Measurements from ENCODE around the gene STARD7.
"Not testable (repeated sequence)": the region's sequence is repeated elsewhere in the genome, so short reads cannot be mapped to it uniquely, and the experiment has no call there.

STARD7 gene

GRCh38 chr2:96174251-96175144, 34.1 kb downstream of the STARD7 start:
- DNase-seq = peak; percentile 82
- in situ Hi-C loops (cut with MboI; ENCODE audit: low pct_unique_long_range_greater_than_20kb, low sequenced_read_pairs) = no loop called here

- no peak for DNase-seq
- in situ Hi-C loops (cut with MboI; ENCODE audit: low pct_unique_long_range_greater_than_20kb, low sequenced_read_pairs) = no loop called here
These were observed 36.8 kb downstream of the STARD7 start for GRCh38 chr2:96171831-96172230.

GRCh38 chr2:96170626-96171025, 38.0 kb downstream of the STARD7 start:
- no peak for DNase-seq
- in situ Hi-C loops (cut with MboI; ENCODE audit: low pct_unique_long_range_greater_than_20kb, low sequenced_read_pairs) = no loop called here

DNA sequence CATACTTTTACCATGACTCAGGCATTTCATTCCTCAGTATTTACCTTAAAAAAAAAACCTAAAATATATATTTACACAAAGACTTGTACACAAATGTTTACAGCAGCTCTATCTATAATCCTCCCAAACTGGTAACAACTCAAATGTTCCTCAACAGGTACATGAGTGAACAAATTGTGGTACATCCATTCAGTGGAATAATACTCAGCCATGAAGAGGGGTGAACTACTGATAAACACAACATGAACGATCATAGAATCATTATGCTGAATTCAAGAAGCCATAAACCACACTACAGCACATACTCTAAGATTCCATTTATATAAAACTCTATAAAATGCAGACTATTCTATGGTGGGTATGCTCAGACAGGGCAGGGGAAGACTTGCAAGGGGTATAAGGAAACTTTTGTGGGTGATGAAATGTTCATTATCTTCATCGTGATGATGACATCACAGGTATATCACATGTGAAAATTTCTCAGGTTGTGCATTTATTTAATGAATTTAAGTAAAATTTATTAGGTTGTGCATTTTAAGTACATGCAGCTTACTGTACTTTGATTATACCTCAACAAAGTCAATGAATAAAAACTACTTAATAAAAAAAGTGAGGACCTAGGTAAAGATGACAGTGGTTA, 38.6 kb downstream of the STARD7 start:
- DNase-seq = no peak
- in situ Hi-C loops (cut with MboI; ENCODE audit: low pct_unique_long_range_greater_than_20kb, low sequenced_read_pairs) = no loop called here

- no peak for DNase-seq
- in situ Hi-C loops (cut with MboI; ENCODE audit: low pct_unique_long_range_greater_than_20kb, low sequenced_read_pairs) = no loop called here
These were observed 41.1 kb downstream of the STARD7 start for GRCh38 chr2:96167407-96168013.

DNA sequence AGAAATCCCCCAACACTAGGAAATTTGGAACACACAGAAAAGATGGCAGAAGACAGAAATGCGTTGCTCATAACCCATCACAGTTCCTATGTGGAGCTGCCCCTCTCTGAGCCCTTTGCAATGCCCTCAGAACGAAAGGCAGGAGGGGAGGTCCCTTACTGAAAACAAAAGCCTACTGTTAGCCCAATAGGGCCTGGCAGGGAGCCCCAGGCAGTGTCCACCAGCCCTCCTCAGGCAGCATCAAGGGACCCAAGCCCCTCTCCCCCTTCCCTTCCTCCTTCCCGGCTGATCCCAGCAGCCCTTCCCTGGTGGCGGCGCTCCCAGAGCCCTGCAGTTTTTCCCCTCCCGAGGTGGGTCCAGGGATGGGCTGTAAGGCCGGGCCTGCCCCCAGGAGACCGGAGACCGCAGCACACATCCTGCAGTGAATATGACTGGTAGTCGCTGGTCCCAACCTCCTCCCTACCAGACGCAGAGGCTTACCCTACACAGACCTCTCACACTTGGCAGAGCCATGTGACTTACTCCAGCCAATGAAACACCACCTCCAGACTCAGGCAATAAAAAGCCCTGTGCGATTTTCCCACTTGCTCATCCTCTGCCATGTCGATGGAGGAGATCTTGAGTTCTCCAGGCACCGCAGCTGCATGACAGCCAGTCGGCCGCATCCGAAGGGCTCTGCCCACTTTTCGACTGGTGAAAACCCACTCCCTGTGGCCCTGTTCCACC, 44.0 kb downstream of the STARD7 start:
- DNase-seq = no peak
- in situ Hi-C loops (cut with MboI; ENCODE audit: low pct_unique_long_range_greater_than_20kb, low sequenced_read_pairs) = no loop called here

GRCh38 chr2:96163768-96164429, 44.7 kb downstream of the STARD7 start:
- in situ Hi-C loops (cut with MboI; ENCODE audit: low pct_unique_long_range_greater_than_20kb, low sequenced_read_pairs) = no loop called here
- DNase-seq = no peak

DNA sequence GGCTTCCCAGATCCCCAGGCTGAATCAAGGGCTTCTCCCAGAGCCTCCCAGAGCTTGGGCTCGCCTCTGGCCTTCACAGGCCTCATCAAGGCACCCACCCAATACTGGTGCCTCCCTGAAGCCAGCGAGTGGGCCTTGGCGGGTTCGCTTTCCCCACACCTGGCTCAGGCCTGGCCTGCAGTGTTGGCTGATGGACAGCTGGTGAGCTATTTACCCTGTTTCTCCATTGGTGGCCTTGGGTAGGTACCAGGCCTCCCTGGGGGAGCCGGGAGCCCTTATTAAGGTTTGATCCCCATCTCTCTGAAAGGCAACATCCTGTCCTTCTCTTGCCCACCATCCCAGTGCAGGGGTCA, 45.2 kb downstream of the STARD7 start:
- no peak for DNase-seq
- in situ Hi-C loops (cut with MboI; ENCODE audit: low pct_unique_long_range_greater_than_20kb, low sequenced_read_pairs) = no loop called here

DNA sequence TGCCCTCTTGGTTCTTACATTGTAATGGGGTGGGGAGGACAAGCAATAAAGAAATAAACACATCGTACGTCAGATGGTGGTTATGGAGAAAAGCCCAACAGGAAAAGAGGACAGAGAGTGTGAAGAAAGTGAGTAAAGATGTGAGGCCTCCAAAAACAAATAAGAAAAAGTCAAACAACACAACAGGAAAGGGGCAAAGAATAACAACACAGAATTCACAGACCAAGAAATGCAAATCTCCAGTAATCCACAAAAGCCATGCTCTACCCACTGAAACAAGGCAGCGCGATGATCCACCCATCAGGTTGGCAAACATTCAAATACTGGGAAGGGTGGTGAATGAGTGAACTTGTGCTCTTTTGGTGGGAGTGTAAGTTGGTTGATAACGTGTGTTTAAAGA, 46.7 kb downstream of the STARD7 start:
- in situ Hi-C loops (cut with MboI; ENCODE audit: low pct_unique_long_range_greater_than_20kb, low sequenced_read_pairs) = no loop called here
- no peak for DNase-seq

DNA sequence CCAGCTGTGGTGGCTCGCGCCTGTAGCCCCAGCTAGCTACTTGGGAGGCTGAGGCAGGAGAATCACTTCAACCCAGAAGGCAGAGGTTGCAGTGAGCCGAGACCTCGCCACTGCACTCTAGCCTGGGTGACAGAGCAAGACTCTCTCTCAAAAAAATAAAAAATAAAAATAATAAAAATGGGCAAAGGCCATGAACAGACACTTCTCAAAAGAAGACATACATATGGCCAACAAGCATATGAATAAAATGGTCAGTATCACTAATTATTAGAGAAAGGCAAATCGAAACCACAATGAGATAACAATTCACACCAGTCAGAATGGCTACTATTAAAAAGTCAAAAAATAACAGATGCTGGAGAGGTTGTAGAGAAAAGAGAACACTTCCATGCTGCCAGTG, 48.3 kb downstream of the STARD7 start:
- DNase-seq = not testable (repeated sequence)

DNA sequence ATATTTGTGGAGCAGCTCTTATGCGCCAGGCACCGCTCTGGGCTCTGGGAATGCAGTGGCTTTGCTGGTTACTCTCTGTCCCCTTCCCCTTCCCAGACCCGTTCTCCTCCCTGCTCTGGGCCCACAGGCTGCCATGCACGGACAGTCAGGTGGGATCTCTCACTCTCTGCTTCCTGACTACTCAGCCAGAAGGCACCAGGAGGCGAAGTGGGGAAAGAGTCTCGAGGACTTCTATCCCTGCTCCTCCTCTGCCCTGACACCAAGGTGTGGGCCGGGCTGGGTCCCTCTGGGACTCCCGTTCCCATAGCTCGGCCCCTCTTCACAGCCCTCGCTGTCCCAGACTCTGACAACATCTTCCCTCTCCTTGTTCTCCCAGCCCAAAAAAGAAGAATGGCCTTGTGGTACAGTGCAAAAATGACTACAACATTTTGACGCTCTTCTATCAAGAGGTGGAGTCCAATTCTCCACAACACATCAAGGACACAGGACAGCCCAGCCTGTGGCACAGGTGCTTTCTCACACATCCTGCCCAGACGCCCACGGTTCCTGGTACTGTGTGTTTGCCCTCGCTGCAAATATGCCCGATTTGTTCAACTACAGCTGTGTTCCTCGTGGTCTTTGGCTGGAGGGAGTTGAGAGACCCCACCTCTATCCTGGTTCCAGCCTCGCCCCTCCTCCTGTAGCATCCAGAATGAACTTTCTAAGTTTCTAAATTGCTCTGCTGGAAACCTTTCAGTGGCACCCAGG, 49.4 kb downstream of the STARD7 start:
- in situ Hi-C loops (cut with MboI; ENCODE audit: low pct_unique_long_range_greater_than_20kb, low sequenced_read_pairs) = no loop called here
- DNase-seq = no peak

More for the DNA sequence above, 48.3 kb downstream of the STARD7 start:
- in situ Hi-C loops (cut with MboI; ENCODE audit: low pct_unique_long_range_greater_than_20kb, low sequenced_read_pairs) = not testable (repeated sequence)

GRCh38 chr2:96158554-96158940, 50.1 kb downstream of the STARD7 start:
- in situ Hi-C loops (cut with MboI; ENCODE audit: low pct_unique_long_range_greater_than_20kb, low sequenced_read_pairs) = no loop called here
- no peak for DNase-seq

DNA sequence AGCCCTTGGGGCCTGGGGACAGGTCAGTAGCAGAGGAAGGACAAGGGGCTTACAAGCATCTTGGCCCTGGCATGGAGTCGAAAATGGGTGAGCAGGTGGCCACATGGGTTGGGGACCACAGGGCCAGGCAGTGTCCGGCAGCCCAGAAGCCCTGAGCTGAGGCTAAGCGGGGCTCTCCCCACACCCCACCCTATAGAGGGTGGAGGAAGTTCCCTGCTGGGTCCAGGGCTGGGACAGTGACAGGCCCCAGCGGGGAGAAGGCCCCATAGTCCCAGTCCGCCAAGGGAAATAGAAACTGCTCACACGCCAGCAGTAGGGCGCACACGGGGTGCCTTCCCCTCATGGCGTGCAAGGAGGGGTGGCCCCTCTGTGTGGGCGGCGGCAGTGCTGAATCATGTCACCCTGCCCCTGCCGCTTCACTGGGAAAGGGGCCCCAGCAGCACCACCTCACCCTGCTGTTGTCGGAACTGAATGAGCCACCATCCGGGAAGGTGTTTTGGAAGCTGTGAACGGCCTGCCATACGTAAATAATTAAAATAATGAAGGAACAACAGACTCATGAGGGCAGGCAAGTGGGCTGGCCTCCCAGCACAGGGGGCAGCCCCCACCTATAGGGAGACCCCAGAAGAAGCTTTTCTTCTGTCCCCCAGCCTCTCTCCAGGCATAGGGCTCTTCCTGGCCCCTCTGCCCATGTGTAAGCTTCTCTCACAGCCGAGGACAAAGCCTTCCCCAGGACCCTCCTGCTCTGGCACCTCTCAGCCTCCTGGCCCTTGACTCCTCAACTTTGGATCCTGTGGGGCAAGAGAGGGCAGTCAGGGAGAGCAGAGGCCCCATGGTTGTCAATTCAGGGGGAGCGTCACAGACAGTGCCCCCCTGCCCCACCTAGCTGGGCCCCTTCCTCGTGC, 50.7 kb downstream of the STARD7 start:
- peak; percentile 25 for DNase-seq
- in situ Hi-C loops (cut with MboI; ENCODE audit: low pct_unique_long_range_greater_than_20kb, low sequenced_read_pairs) = no loop called here

DNA sequence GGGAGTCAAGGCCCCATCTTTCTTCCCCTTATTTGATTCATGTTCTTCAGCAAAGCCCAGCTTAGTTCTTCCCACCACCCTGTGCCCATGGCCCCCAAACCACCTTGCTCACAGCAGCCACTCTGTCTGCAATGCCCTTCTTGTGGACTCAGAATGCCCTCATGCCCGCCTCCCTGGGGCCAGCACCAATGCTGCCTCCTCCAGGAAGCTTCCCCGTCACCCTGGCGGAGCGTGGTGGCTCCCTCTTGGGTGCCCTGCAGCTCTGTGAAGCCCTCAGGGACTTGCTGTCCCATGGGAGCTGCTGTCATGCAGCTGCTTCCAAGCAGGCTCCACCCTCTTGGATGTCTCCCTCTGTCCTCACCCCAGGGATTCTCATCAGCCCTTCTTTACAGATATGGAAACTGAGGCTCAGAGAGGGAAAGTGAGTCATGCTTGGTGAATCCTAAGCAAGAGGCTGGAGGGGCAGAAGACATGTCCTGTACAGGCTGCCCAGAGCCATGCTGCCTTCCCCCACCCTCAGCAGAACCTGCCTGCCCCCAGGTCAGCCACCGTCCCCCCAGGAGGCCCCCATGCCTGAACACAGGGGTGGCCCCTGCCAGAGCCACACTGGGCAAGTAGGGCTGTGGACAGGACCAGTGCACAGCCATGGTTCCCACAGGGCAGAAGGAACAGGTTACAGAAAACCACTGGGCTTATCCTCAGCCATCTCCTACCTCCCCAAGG, 51.5 kb downstream of the STARD7 start:
- no peak for DNase-seq
- in situ Hi-C loops (cut with MboI; ENCODE audit: low pct_unique_long_range_greater_than_20kb, low sequenced_read_pairs) = no loop called here

DNA sequence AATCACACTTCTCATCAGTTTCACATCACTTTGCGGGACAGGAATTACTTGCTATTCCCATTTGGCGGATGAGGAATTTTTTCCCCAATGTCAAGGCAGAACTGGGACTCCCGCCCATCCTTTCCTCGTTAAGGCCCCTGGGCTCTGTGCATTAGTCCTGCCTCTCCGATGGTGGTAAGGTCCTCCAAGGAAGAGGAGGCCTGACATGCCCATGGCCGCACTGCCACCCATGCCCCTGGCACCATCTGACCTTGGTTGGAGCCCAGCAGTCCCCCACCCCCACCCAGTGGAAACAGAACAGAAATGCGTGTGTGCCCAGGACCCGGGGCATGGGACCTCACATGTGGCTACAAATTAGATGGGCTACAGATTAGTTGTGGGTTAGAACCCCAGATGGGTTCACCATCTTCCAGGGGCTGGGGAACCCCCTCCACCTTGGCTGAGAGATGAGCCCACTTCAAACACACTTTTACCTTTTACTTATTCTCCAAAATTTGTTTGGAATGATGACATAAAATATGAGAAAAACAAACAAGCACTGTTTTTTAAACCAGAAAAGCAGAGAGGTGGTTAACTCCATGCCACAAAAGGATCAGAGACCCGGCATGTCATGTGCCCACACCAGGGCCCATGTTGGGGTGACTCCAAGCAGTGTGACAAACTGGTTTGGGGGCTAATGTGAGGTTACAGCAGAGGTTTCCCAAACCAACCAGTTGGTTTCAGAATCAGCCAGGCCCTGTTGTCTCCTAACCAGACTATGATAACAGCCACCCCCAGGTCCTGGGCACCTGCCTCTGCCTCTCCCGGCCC, 52.4 kb downstream of the STARD7 start:
- in situ Hi-C loops (cut with MboI; ENCODE audit: low pct_unique_long_range_greater_than_20kb, low sequenced_read_pairs) = no loop called here
- DNase-seq = no peak

Measured in KBM-7 (cell line).